HCT116 (cell line): ENCODE measurements around the gene EIF4E. TPM values are rescaled to one million over a fixed set of nuclear protein-coding genes. Genes with fewer than 3 reads are reported as not detected.
"Not testable (repeated sequence)": the region's sequence is repeated elsewhere in the genome, so short reads cannot be mapped to it uniquely, and the experiment has no call there.

Source experiments
- ATAC-seq: fragments of 200-7000 bp; cut with Tn5 transposase; 2 replicates; pipeline ENCODE4 v1.9.1; 2020; ENCODE audit warnings: mild to moderate bottlenecking, moderate library complexity
- BruUV-seq: library from RNA; stranded (reverse); fragments of 400-500 nt; replicated peaks from 2 replicates; lab custom pipeline; 2021; lab: Mats Ljungman, UMichigan
- CTCF ChIA-PET: fragments of 300-600 bp; sonication (Branson Sonifier 250); formaldehyde crosslinking; loops from one replicate; lab custom pipeline; 2021; ENCODE audit warnings: antibody characterized with exemption; lab: Charles Lee
- POLR2A ChIA-PET: fragments of 300-600, 350-600 bp; sonication (Branson Sonifier 250); formaldehyde crosslinking; loops from one replicate; lab custom pipeline; 2021; ENCODE audit warnings: antibody characterized with exemption; lab: Charles Lee
- RAD21 ChIA-PET, 2 experiments: fragments of 300-600 bp; sonication (Branson Sonifier 250); formaldehyde crosslinking; loops; one replicate each; lab custom pipeline; 2023; ENCODE audit warnings: low total read pairs in 2 of 2; ENCODE audit not compliant: uncharacterized antibody in 2 of 2, unreplicated experiment in 2 of 2, low non-redundant PET in 1 of 2; lab: Charles Lee
- DNase-seq: peaks from one replicate; pipeline ENCODE4 v3.0.0-alpha.2; 2010; ENCODE audit warnings: low read depth, low spot score
- H2AFZ ChIP-seq: fragments of 200-600 bp; shearing (Covaris generic), sonication (generic); 2 replicates; pipeline ENCODE4 v1.6.1; 2017; ENCODE audit warnings: low read depth, mixed run types, mixed read lengths, antibody characterized with exemption, low read length; ENCODE audit not compliant: poor library complexity, severe bottlenecking
- H3K27ac ChIP-seq: 2 replicates; pipeline ENCODE4 v1.5.1; 2012; ENCODE audit warnings: low read depth, low read length
- H3K27me3 ChIP-seq: fragments of 200-600 bp; sonication (generic); 2 replicates; pipeline ENCODE4 v1.6.1; 2016; ENCODE audit warnings: mixed run types, low read length, mixed read lengths; ENCODE audit not compliant: insufficient read depth
- H3K36me3 ChIP-seq, 2 experiments: fragments of 200-500 bp in 1 of 2; fragments of 200-600 bp in 1 of 2; sonication (Bioruptor generic) in 1 of 2; sonication (generic) in 1 of 2; 2 replicates each; pipeline versions ENCODE4 v1.5.1 to v1.6.1; 2014 to 2016; ENCODE audit warnings: low read length in 2 of 2, inconsistent platforms in 1 of 2, mixed read lengths in 1 of 2, mixed run types in 1 of 2; ENCODE audit not compliant: insufficient read depth in 2 of 2, control insufficient read depth in 1 of 2
- H3K4me1 ChIP-seq, 2 experiments: fragments of 200-600 bp in 1 of 2; sonication (generic) in 1 of 2; 2 replicates each; pipeline versions ENCODE4 v1.5.1 to v1.6.1; 2012 to 2017; ENCODE audit warnings: low read length in 2 of 2, inconsistent platforms in 1 of 2, mild to moderate bottlenecking in 1 of 2, mixed read lengths in 1 of 2, mixed run types in 1 of 2, moderate library complexity in 1 of 2; ENCODE audit not compliant: insufficient read depth in 2 of 2, control insufficient read depth in 1 of 2
- H3K4me2 ChIP-seq: fragments of 200-600 bp; sonication (generic); 2 replicates; pipeline ENCODE4 v1.6.1; 2017; ENCODE audit warnings: mixed run types, low read length, mixed read lengths
- H3K4me3 ChIP-seq, 2 experiments: fragments of 200-600 bp in 1 of 2; sonication (generic) in 1 of 2; replicated peaks in 1 of 2; 2 replicates each; pipeline ENCODE4 v1.5.1; 2011 to 2016; ENCODE audit warnings: low read length in 2 of 2, control low read depth in 1 of 2, low read depth in 1 of 2, mild to moderate bottlenecking in 1 of 2, mixed read lengths in 1 of 2, mixed run types in 1 of 2
- H3K79me2 ChIP-seq: fragments of 200-600 bp; sonication (generic); 2 replicates; pipeline ENCODE4 v1.6.1; 2017; ENCODE audit warnings: mild to moderate bottlenecking, mixed run types, low read length, moderate library complexity, mixed read lengths; ENCODE audit not compliant: insufficient read depth
- H3K9ac ChIP-seq: fragments of 200-600 bp; sonication (generic); 2 replicates; pipeline ENCODE4 v1.6.1; 2016; ENCODE audit warnings: low read length, mixed read lengths
- H3K9me2 ChIP-seq: fragments of 200-600 bp; sonication (generic), shearing (Covaris generic); 2 replicates; pipeline ENCODE4 v1.6.1; 2017; ENCODE audit warnings: mixed run types, mild to moderate bottlenecking, moderate library complexity; ENCODE audit not compliant: insufficient read depth
- H3K9me3 ChIP-seq, 2 experiments: fragments of 200-500 bp in 1 of 2; fragments of 200-600 bp in 1 of 2; sonication (Bioruptor generic) in 1 of 2; sonication (generic) in 1 of 2; 2 replicates each; pipeline ENCODE4 v1.6.1; 2014 to 2017; ENCODE audit warnings: low read length in 2 of 2, mixed read lengths in 2 of 2, inconsistent platforms in 1 of 2, low read depth in 1 of 2, mild to moderate bottlenecking in 1 of 2, mixed run types in 1 of 2, moderate library complexity in 1 of 2; ENCODE audit not compliant: control insufficient read depth in 1 of 2, insufficient read depth in 1 of 2
- H4K20me1 ChIP-seq: fragments of 200-600 bp; sonication (generic), shearing (Covaris generic); 2 replicates; pipeline ENCODE4 v1.6.1; 2017; ENCODE audit warnings: mixed run types, mild to moderate bottlenecking, moderate library complexity; ENCODE audit not compliant: insufficient read depth
- CBX3 ChIP-seq: IDR thresholded peaks from 2 replicates; pipeline ENCODE4 v1.6.1; 2012; ENCODE audit warnings: low read depth
- CEBPB ChIP-seq: IDR thresholded peaks from 2 replicates; pipeline ENCODE4 v1.6.1; 2012; ENCODE audit warnings: low read depth
- EGR1 ChIP-seq: IDR thresholded peaks from 2 replicates; pipeline ENCODE4 v1.6.1; 2012; ENCODE audit warnings: low read depth
- ELF1 ChIP-seq: IDR thresholded peaks from 2 replicates; pipeline ENCODE4 v1.6.1; 2012; ENCODE audit warnings: low read depth, borderline replicate concordance
- EZH2phosphoT487 ChIP-seq: fragments of 200-600 bp; IDR thresholded peaks from 2 replicates; pipeline ENCODE4 v1.6.1; 2018; ENCODE audit warnings: antibody characterized with exemption, borderline replicate concordance
- FOSL1 ChIP-seq: IDR thresholded peaks from 2 replicates; pipeline ENCODE4 v1.6.1; 2012; ENCODE audit warnings: low read depth
- RAD21 ChIP-seq: IDR thresholded peaks from 2 replicates; pipeline ENCODE4 v1.6.1; 2012; ENCODE audit warnings: low read depth, mild to moderate bottlenecking
- SIN3A ChIP-seq: IDR thresholded peaks from 2 replicates; pipeline ENCODE4 v1.6.1; 2012; ENCODE audit warnings: low read depth
- SRF ChIP-seq: IDR thresholded peaks from 2 replicates; pipeline ENCODE4 v1.6.1; 2012; ENCODE audit warnings: low read depth
- TCF7L2 ChIP-seq: IDR thresholded peaks from 2 replicates; pipeline ENCODE4 v1.7.0; 2011; ENCODE audit warnings: borderline replicate concordance, inconsistent platforms; ENCODE audit not compliant: insufficient read depth, insufficient read length; ENCODE audit errors: extremely low read depth
- ZFX ChIP-seq: fragments of 450-650 bp; IDR thresholded peaks from 2 replicates; pipeline ENCODE4 v1.6.1; 2017
- intact Hi-C: fragments of 100-400 bp; cut with micrococcal nuclease; formaldehyde crosslinking; loops from 2 replicates; pipeline ENCODE4 v1.10.0; 2022
- total RNA-seq: library from RNA; stranded (reverse); gene quantifications from one replicate; pipeline ENCODE4 v1.2.1, GENCODE V29; 2021; ENCODE audit not compliant: unreplicated experiment
- TF ChIP-seq, protein P1 (sequence below), 3 experiments: fragments of 200-600 bp in 1 of 3; sonication (generic) in 1 of 3; IDR thresholded peaks in 2 of 3; conservative IDR thresholded peaks in 1 of 3; 2 replicates each; pipeline ENCODE4 v1.5.1; 2012 to 2017; ENCODE audit warnings: low read depth in 2 of 3, low read length in 2 of 3, antibody characterized with exemption in 1 of 3, borderline replicate concordance in 1 of 3, control low read depth in 1 of 3, mild to moderate bottlenecking in 1 of 3, mixed read lengths in 1 of 3, mixed run types in 1 of 3, moderate library complexity in 1 of 3; ENCODE audit not compliant: insufficient read depth in 1 of 3
- TF ChIP-seq, protein P2 (sequence below): IDR thresholded peaks from 2 replicates; pipeline ENCODE4 v1.6.1; 2012
- TF ChIP-seq, protein P3 (sequence below): IDR thresholded peaks from 2 replicates; pipeline ENCODE4 v1.6.1; 2012; ENCODE audit warnings: low read depth
- TF ChIP-seq, protein P4 (sequence below): IDR thresholded peaks from 2 replicates; pipeline ENCODE4 v1.6.1; 2011; ENCODE audit warnings: mild to moderate bottlenecking, low read length, moderate library complexity; ENCODE audit not compliant: insufficient replicate concordance; ENCODE audit errors: extremely low read depth

The EIF4E gene
- total RNA-seq, 1 experiment from 2014 or later = 148 TPM

DNA sequence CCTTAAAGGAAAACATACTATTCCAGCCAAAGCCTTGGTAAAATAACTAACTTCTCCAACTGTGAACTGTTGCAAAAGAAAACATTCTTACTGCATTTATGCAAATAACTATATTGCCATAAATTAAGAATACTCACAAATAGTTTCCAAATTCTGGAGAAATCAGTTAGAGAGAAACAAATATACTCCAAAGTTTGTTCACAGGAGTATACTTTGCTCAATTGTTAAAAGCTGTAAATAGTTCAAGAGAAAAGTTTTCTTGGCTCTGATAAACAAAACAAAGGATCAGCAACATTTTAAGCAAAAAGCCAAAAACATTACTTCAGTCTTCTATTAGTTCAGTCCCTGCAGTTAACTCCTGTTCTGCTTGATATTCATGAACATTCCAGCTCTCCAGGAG, 83.0 kb downstream of the EIF4E start:
- no TSS peak for BruUV-seq
- Histone ChIP-seq H3K9ac (no peak overlapping the region), H3K4me2 (no peak overlapping the region), H2AFZ (no peak overlapping the region), H3K79me2 (no peaks in the 10 kb centered on the region), H3K27ac (no peak overlapping the region), H4K20me1 (no peaks in the 10 kb centered on the region), H3K9me3 (no peaks in the 10 kb centered on the region), H3K4me1 (no peaks in the 10 kb centered on the region), H3K9me2 (no peaks in the 10 kb centered on the region), H3K27me3 (no peaks in the 10 kb centered on the region), H3K4me3 (no peak overlapping the region), H3K36me3 (no peaks in the 10 kb centered on the region)
- ChIA-PET CTCF (no interaction called here), POLR2A (no interaction called here), RAD21 (no interaction called here)
- TF ChIP-seq FOSL1 (no peak), EGR1 (no peak), EZH2phosphoT487 (no peak), SRF (no peak), CEBPB (no peak), ZFX (no peak), RAD21 (no peak), CBX3 (no peak), TCF7L2 (no peak), ELF1 (no peak), SIN3A (no peak)
- TF ChIP-seq, protein P1, sequence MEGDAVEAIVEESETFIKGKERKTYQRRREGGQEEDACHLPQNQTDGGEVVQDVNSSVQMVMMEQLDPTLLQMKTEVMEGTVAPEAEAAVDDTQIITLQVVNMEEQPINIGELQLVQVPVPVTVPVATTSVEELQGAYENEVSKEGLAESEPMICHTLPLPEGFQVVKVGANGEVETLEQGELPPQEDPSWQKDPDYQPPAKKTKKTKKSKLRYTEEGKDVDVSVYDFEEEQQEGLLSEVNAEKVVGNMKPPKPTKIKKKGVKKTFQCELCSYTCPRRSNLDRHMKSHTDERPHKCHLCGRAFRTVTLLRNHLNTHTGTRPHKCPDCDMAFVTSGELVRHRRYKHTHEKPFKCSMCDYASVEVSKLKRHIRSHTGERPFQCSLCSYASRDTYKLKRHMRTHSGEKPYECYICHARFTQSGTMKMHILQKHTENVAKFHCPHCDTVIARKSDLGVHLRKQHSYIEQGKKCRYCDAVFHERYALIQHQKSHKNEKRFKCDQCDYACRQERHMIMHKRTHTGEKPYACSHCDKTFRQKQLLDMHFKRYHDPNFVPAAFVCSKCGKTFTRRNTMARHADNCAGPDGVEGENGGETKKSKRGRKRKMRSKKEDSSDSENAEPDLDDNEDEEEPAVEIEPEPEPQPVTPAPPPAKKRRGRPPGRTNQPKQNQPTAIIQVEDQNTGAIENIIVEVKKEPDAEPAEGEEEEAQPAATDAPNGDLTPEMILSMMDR (IDR thresholded peaks at IDR 0.05 in 2 of 3, conservative IDR thresholded peaks at IDR 0.05 in 1 of 3; ENCODE audit: borderline replicate concordance in 1 of 3, insufficient read depth in 1 of 3, low read depth in 2 of 3, low read length in 2 of 3) = no peak
- TF ChIP-seq, protein P2, sequence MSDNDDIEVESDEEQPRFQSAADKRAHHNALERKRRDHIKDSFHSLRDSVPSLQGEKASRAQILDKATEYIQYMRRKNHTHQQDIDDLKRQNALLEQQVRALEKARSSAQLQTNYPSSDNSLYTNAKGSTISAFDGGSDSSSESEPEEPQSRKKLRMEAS = no peak
- TF ChIP-seq, protein P3, sequence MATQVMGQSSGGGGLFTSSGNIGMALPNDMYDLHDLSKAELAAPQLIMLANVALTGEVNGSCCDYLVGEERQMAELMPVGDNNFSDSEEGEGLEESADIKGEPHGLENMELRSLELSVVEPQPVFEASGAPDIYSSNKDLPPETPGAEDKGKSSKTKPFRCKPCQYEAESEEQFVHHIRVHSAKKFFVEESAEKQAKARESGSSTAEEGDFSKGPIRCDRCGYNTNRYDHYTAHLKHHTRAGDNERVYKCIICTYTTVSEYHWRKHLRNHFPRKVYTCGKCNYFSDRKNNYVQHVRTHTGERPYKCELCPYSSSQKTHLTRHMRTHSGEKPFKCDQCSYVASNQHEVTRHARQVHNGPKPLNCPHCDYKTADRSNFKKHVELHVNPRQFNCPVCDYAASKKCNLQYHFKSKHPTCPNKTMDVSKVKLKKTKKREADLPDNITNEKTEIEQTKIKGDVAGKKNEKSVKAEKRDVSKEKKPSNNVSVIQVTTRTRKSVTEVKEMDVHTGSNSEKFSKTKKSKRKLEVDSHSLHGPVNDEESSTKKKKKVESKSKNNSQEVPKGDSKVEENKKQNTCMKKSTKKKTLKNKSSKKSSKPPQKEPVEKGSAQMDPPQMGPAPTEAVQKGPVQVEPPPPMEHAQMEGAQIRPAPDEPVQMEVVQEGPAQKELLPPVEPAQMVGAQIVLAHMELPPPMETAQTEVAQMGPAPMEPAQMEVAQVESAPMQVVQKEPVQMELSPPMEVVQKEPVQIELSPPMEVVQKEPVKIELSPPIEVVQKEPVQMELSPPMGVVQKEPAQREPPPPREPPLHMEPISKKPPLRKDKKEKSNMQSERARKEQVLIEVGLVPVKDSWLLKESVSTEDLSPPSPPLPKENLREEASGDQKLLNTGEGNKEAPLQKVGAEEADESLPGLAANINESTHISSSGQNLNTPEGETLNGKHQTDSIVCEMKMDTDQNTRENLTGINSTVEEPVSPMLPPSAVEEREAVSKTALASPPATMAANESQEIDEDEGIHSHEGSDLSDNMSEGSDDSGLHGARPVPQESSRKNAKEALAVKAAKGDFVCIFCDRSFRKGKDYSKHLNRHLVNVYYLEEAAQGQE = no peak
- TF ChIP-seq, protein P4, sequence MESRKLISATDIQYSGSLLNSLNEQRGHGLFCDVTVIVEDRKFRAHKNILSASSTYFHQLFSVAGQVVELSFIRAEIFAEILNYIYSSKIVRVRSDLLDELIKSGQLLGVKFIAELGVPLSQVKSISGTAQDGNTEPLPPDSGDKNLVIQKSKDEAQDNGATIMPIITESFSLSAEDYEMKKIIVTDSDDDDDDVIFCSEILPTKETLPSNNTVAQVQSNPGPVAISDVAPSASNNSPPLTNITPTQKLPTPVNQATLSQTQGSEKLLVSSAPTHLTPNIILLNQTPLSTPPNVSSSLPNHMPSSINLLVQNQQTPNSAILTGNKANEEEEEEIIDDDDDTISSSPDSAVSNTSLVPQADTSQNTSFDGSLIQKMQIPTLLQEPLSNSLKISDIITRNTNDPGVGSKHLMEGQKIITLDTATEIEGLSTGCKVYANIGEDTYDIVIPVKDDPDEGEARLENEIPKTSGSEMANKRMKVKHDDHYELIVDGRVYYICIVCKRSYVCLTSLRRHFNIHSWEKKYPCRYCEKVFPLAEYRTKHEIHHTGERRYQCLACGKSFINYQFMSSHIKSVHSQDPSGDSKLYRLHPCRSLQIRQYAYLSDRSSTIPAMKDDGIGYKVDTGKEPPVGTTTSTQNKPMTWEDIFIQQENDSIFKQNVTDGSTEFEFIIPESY = no peak
- no peak for DNase-seq
- intact Hi-C loops = no loop called here
- ATAC-seq = no peak

DNA sequence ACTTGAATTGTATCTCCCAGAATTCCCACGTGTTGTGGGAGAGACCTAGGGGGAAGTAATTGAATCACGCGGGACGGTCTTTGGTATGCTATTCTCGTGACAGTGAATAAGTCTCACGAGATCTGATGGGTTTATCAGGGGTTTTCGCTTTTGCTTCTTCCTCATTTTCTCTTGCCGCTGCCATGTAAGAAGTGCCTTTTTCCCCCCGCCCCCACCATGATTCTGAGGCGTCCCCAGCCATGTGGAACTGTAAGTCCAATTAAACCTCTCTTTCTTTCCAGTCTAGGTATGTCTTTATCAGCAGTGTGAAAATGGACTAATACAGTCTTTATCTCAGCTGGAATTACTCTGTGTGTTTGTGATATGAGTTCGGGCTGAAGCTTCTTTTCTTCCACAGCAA, 86.0 kb downstream of the EIF4E start:
- H3K36me3 ChIP-seq, H3K9me2 ChIP-seq, CTCF ChIA-PET, H4K20me1 ChIP-seq, H2AFZ ChIP-seq, intact Hi-C loops, POLR2A ChIA-PET, ATAC-seq, RAD21 ChIA-PET, DNase-seq, H3K4me2 ChIP-seq, H3K4me3 ChIP-seq, H3K4me1 ChIP-seq, H3K27me3 ChIP-seq, H3K9ac ChIP-seq, H3K9me3 ChIP-seq, BruUV-seq, H3K27ac ChIP-seq, H3K79me2 ChIP-seq: not testable (repeated sequence)
